ENCODE data around the gene PLXND1.

- no peak for TF ChIP-seq CTCF (IDR thresholded peaks at IDR 0.05)
- no peak for TF ChIP-seq EZH2 (IDR thresholded peaks at IDR 0.05)
- TF ChIP-seq EZH2phosphoT487 (IDR thresholded peaks at IDR 0.05): no peak
These were observed 38.8 kb upstream of the PLXND1 start for GRCh38 chr3:129645286-129645685.

Data from neural progenitor cell (in vitro differentiated cells).